Rectal smooth muscle tissue (tissue), 1 donor: ENCODE results near the gene RASL10A.

Experiments
- H3K27ac ChIP-seq: one replicate; pipeline ENCODE4 v1.7.0; 2013; ENCODE audit warnings: low read depth, low read length, inconsistent platforms
- H3K27me3 ChIP-seq: one replicate; pipeline ENCODE4 v1.7.0; 2013; ENCODE audit warnings: low read length; ENCODE audit not compliant: control insufficient read depth, insufficient read depth
- H3K36me3 ChIP-seq: one replicate; pipeline ENCODE4 v1.7.0; 2013; ENCODE audit warnings: low read length; ENCODE audit not compliant: control insufficient read depth, insufficient read depth
- H3K4me1 ChIP-seq: one replicate; pipeline ENCODE4 v1.7.0; 2013; ENCODE audit warnings: low read length; ENCODE audit not compliant: control insufficient read depth, insufficient read depth
- H3K4me3 ChIP-seq: one replicate; pipeline ENCODE4 v1.7.0; 2013; ENCODE audit warnings: low read length
- H3K9ac ChIP-seq: one replicate; pipeline ENCODE4 v1.7.0; 2013; ENCODE audit warnings: low read length

Gene RASL10A

GRCh38 chr22:29336751-29337490, 21.4 kb upstream of the RASL10A start:
- Histone ChIP-seq H3K27me3 (no peaks in the 10 kb centered on the region), H3K36me3 (peaks cover 48% of the 10 kb centered on the region), H3K27ac (no peak overlapping the region), H3K9ac (no peak overlapping the region), H3K4me3 (no peak overlapping the region), H3K4me1 (no peaks in the 10 kb centered on the region)

- Histone ChIP-seq H3K9ac (no peak overlapping the region), H3K4me3 (no peak overlapping the region), H3K36me3 (peaks cover 45% of the 10 kb centered on the region), H3K27ac (no peak overlapping the region), H3K4me1 (no peaks in the 10 kb centered on the region), H3K27me3 (no peaks in the 10 kb centered on the region)
Measured at GRCh38 chr22:29335656-29336055, 20.2 kb upstream of the RASL10A start.

GRCh38 chr22:29334696-29335344, 19.3 kb upstream of the RASL10A start:
- H3K36me3 ChIP-seq, result peaks cover 43% of the 10 kb centered on the region
- H3K27ac ChIP-seq, result no peak overlapping the region
- H3K27me3 ChIP-seq, result no peaks in the 10 kb centered on the region
- H3K4me1 ChIP-seq, result no peaks in the 10 kb centered on the region
- H3K9ac ChIP-seq, result no peak overlapping the region
- H3K4me3 ChIP-seq, result no peak overlapping the region

GRCh38 chr22:29334148-29334547, 18.7 kb upstream of the RASL10A start:
- Histone ChIP-seq H3K9ac (no peak overlapping the region), H3K27ac (no peak overlapping the region), H3K4me1 (no peaks in the 10 kb centered on the region), H3K27me3 (no peaks in the 10 kb centered on the region), H3K4me3 (no peak overlapping the region), H3K36me3 (peaks cover 37% of the 10 kb centered on the region)

GRCh38 chr22:29332886-29333496, 17.5 kb upstream of the RASL10A start:
- Histone ChIP-seq H3K4me1 (no peaks in the 10 kb centered on the region), H3K36me3 (peaks cover 34% of the 10 kb centered on the region), H3K4me3 (no peak overlapping the region), H3K27ac (no peak overlapping the region), H3K27me3 (no peaks in the 10 kb centered on the region), H3K9ac (no peak overlapping the region)

- Histone ChIP-seq H3K9ac (no peak overlapping the region), H3K36me3 (peaks cover 34% of the 10 kb centered on the region), H3K27ac (no peak overlapping the region), H3K4me3 (no peak overlapping the region), H3K4me1 (no peaks in the 10 kb centered on the region), H3K27me3 (no peaks in the 10 kb centered on the region)
Measured at GRCh38 chr22:29331658-29332300, 16.3 kb upstream of the RASL10A start.

GRCh38 chr22:29331213-29331612, 15.7 kb upstream of the RASL10A start:
- no peak overlapping the region for H3K27ac ChIP-seq
- peaks cover 33% of the 10 kb centered on the region for H3K36me3 ChIP-seq
- no peak overlapping the region for H3K9ac ChIP-seq
- no peaks in the 10 kb centered on the region for H3K27me3 ChIP-seq
- H3K4me1 ChIP-seq, result no peaks in the 10 kb centered on the region
- H3K4me3 ChIP-seq, result no peak overlapping the region

- Histone ChIP-seq H3K9ac (no peak overlapping the region), H3K4me1 (no peaks in the 10 kb centered on the region), H3K27ac (no peak overlapping the region), H3K4me3 (no peak overlapping the region), H3K36me3 (peaks cover 30% of the 10 kb centered on the region), H3K27me3 (no peaks in the 10 kb centered on the region)
Measured at GRCh38 chr22:29330753-29331152, 15.3 kb upstream of the RASL10A start.

- H3K27ac ChIP-seq, result no peak overlapping the region
- no peaks in the 10 kb centered on the region for H3K27me3 ChIP-seq
- peaks cover 30% of the 10 kb centered on the region for H3K36me3 ChIP-seq
- H3K4me3 ChIP-seq, result no peak overlapping the region
- no peak overlapping the region for H3K9ac ChIP-seq
- H3K4me1 ChIP-seq, result no peaks in the 10 kb centered on the region
Measured at GRCh38 chr22:29330291-29330690, 14.8 kb upstream of the RASL10A start.

GRCh38 chr22:29329581-29329980, 14.1 kb upstream of the RASL10A start:
- no peak overlapping the region for H3K9ac ChIP-seq
- H3K4me3 ChIP-seq, result no peak overlapping the region
- peaks cover 30% of the 10 kb centered on the region for H3K36me3 ChIP-seq
- H3K27ac ChIP-seq, result no peak overlapping the region
- H3K4me1 ChIP-seq, result no peaks in the 10 kb centered on the region
- H3K27me3 ChIP-seq, result no peaks in the 10 kb centered on the region

GRCh38 chr22:29328566-29329500, 13.3 kb upstream of the RASL10A start:
- Histone ChIP-seq H3K27ac (no peak overlapping the region), H3K27me3 (no peaks in the 10 kb centered on the region), H3K36me3 (peaks cover 27% of the 10 kb centered on the region), H3K4me3 (no peak overlapping the region), H3K9ac (no peak overlapping the region), H3K4me1 (no peaks in the 10 kb centered on the region)

- Histone ChIP-seq H3K9ac (no peak overlapping the region), H3K27ac (no peak overlapping the region), H3K4me3 (no peak overlapping the region), H3K4me1 (no peaks in the 10 kb centered on the region), H3K36me3 (peaks cover 27% of the 10 kb centered on the region), H3K27me3 (no peaks in the 10 kb centered on the region)
Measured at GRCh38 chr22:29328055-29328454, 12.6 kb upstream of the RASL10A start.
